ENCODE data around the gene FFAR3. TPM values are rescaled to one million over a fixed set of nuclear protein-coding genes. Genes with fewer than 3 reads are reported as not detected.

The FFAR3 gene
- total RNA-seq, 2 donors from 2014 or later: not detected

DNA sequence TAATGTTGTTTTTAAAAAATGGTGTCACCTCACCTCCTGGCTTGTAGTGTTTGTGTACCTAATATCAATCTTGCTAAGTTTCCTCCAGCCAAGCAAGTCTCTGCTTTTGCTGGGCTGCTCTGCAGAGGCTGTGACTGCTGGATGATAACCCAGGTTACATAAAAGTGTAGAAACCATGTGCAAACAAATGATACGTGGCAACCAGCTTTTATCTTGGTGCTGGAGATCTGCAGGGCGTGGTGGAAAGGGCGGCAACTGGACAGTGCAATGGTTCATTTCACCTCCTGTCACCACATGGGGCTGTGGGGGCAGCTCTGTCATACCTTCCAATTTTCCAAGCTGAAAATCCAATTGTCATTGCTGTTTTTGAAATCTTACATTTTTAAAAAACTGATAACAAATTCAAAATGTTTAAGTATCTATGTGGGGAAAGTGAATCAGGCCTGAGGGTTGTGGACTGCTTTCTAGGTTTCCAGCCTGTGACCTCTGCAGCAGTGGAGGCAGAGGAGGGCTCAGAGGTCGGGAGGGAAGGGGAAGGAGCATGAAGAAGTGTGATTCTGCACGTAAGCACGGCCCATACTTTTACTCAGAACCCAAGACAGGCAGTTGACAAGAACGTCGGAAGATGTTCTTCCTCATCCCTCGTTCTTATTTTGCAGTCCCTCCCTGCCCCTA, 22.3 kb downstream of the FFAR3 start:
- no peaks in the 10 kb centered on the region for H3K27me3 ChIP-seq
- intact Hi-C loops (cut with DNase I): no loop called here
- no peak overlapping the region for H3K27ac ChIP-seq
- TF ChIP-seq, protein P1, sequence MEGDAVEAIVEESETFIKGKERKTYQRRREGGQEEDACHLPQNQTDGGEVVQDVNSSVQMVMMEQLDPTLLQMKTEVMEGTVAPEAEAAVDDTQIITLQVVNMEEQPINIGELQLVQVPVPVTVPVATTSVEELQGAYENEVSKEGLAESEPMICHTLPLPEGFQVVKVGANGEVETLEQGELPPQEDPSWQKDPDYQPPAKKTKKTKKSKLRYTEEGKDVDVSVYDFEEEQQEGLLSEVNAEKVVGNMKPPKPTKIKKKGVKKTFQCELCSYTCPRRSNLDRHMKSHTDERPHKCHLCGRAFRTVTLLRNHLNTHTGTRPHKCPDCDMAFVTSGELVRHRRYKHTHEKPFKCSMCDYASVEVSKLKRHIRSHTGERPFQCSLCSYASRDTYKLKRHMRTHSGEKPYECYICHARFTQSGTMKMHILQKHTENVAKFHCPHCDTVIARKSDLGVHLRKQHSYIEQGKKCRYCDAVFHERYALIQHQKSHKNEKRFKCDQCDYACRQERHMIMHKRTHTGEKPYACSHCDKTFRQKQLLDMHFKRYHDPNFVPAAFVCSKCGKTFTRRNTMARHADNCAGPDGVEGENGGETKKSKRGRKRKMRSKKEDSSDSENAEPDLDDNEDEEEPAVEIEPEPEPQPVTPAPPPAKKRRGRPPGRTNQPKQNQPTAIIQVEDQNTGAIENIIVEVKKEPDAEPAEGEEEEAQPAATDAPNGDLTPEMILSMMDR (IDR thresholded peaks at IDR 0.05): no peak
- TF ChIP-seq POLR2A (IDR thresholded peaks at IDR 0.05): no peak
- no peak overlapping the region for H3K4me3 ChIP-seq
- H3K4me1 ChIP-seq: peaks cover 7% of the 10 kb centered on the region
- WGBS, 2 donors: 55 to 58% methylated on average over 9 of the region's 9 CpGs
- ATAC-seq (peak; percentile 63), DNase-seq (peak in 3 of 4 donors; percentile 25 to 49 (median 44))
- no peaks in the 10 kb centered on the region for H3K36me3 ChIP-seq (replicated peaks in 1 of 2; ENCODE audit: insufficient read depth in 1 of 2, low read depth in 2 of 2)
- no peaks in the 10 kb centered on the region for H3K9me3 ChIP-seq

DNA sequence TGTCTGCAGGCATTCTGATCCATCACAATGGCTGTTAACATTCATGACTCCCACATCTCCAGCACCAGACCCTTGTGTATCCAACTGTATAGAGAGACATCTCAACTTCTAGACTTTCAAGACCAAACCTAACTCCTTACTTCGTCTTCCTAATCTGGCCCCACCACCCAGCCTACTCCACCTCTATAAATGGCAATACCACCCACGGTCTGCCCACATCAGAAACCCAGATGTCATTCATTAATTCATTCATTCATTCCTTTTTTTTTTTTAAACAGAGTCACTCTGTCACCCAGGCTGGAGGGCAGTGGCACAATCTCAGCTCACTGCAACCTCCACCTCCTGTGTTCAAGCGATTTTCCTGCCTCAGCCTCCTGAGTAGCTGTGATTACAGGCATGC, 23.1 kb downstream of the FFAR3 start:
- TF ChIP-seq, protein P1 (IDR thresholded peaks at IDR 0.05): no peak
- TF ChIP-seq POLR2A (IDR thresholded peaks at IDR 0.05): no peak
- Histone ChIP-seq H3K36me3 (replicated peaks in 1 of 2; ENCODE audit: insufficient read depth in 1 of 2, low read depth in 2 of 2) (no peaks in the 10 kb centered on the region), H3K4me3 (no peak overlapping the region), H3K9me3 (no peaks in the 10 kb centered on the region), H3K27me3 (no peaks in the 10 kb centered on the region), H3K4me1 (peaks cover 7% of the 10 kb centered on the region), H3K27ac (no peak overlapping the region)
- DNase-seq (no peak), ATAC-seq (no peak)
- intact Hi-C loops (cut with DNase I): no loop called here
- 86 to 89% methylated on average over 3 of the region's 3 CpGs for WGBS, 2 donors

DNA sequence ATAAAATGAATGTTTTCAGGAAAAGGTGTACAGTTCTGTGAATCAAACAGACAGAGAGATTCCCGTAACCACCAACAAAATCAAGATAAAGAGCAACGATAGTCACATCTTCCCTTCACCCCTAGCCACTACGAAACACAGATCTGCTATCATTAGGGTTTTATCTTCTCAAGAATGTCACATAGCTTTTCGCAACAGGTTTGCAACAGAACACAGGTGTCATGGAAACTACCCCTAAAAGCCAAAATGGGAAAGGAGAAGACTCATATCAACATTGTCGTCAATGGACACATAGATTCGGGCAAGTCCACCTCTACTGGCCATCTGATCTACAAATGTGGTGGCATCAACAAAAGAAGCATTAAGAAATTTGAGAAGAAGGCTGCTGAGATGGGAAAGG, 23.7 kb downstream of the FFAR3 start:
- DNase-seq: no peak
- no peaks in the 10 kb centered on the region for H3K36me3 ChIP-seq (replicated peaks in 1 of 2; ENCODE audit: insufficient read depth in 1 of 2, low read depth in 2 of 2)
- no peak overlapping the region for H3K4me3 ChIP-seq
- 88 to 89% methylated on average over 6 of the region's 6 CpGs for WGBS, 2 donors
- no peak overlapping the region for H3K27ac ChIP-seq
- intact Hi-C loops (cut with DNase I): no loop called here
- peaks cover 7% of the 10 kb centered on the region for H3K4me1 ChIP-seq
- no peaks in the 10 kb centered on the region for H3K9me3 ChIP-seq
- H3K27me3 ChIP-seq: no peaks in the 10 kb centered on the region
- ATAC-seq: no peak
- TF ChIP-seq, protein P1 (IDR thresholded peaks at IDR 0.05): no peak
- TF ChIP-seq POLR2A (IDR thresholded peaks at IDR 0.05): no peak

DNA sequence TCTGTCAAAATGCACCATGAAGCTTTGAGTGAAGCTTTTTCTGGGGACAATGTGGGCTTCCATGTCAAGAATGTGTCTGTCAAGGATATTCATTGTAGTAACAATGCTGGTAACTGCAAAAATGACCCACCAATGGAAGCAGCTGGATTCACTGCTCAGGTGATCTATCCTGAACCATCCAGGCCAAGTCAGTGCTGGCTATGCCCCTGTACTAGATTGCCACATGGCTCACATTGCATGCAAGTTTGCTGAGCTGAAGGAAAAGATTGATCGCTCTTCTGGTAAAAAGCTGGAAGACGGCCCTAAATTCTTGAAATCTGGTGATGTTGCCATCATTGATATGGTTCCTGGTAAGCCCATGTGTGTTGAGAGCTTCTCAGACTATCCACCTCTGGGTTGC, 25.3 kb downstream of the FFAR3 start:
- DNase-seq (no peak), ATAC-seq (no peak)
- Histone ChIP-seq H3K4me3 (no peak overlapping the region), H3K36me3 (replicated peaks in 1 of 2; ENCODE audit: insufficient read depth in 1 of 2, low read depth in 2 of 2) (no peaks in the 10 kb centered on the region), H3K4me1 (peaks cover 7% of the 10 kb centered on the region), H3K27ac (no peak overlapping the region), H3K9me3 (no peaks in the 10 kb centered on the region), H3K27me3 (no peaks in the 10 kb centered on the region)
- no peak for TF ChIP-seq POLR2A (IDR thresholded peaks at IDR 0.05)
- TF ChIP-seq, protein P1 (IDR thresholded peaks at IDR 0.05): no peak
- intact Hi-C loops (cut with DNase I): no loop called here
- 89 to 96% methylated on average over 2 of the region's 2 CpGs for WGBS, 2 donors

Data from body of pancreas (tissue), 4 donors.